GM18498 (cell line): ENCODE data around the gene LPCAT3.

Experiments
- ATAC-seq: cut with Tn5 transposase; IDR thresholded peaks from one replicate; pipeline ENCODE4 v1.9.1; 2021; ENCODE audit warnings: mild to moderate bottlenecking, moderate library complexity; ENCODE audit not compliant: unreplicated experiment

The LPCAT3 gene

GRCh38 chr12:6954316-6955107 is 63.8 kb downstream of the LPCAT3 start:
- no peak for ATAC-seq

GRCh38 chr12:6953442-6954315 is 64.6 kb downstream of the LPCAT3 start:
- peak; percentile 47 for ATAC-seq

DNA sequence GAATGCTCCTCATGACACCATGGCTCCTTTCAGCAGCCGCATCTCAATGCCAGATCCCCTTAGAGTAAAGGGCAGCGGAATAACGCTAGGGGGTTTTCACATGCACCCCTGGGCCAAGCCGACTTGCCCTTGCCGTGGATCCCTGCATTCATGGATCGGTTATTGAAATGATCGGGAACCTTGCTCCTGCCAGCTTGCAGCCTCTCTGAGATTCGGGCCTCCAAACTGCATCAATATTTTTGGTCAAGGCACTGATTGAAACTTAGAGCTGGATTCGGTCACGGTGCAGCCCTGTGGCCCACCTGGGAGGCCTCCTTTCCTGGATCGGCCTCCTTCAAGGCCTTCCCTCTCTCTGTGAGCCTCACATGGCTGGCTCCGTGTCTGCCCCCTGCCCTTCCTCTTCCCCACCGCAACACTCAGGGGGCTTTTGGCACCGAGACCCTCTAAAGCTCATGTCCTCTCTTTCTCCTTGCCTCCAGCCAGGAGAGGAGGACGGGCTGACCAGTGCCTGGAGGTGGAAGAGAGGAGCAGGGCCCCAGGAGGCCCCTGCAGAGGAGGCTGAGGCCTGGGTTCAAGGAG is 65.3 kb downstream of the LPCAT3 start:
- ATAC-seq, result no peak

GRCh38 chr12:6952121-6952862 is 66.0 kb downstream of the LPCAT3 start:
- ATAC-seq, result no peak

DNA sequence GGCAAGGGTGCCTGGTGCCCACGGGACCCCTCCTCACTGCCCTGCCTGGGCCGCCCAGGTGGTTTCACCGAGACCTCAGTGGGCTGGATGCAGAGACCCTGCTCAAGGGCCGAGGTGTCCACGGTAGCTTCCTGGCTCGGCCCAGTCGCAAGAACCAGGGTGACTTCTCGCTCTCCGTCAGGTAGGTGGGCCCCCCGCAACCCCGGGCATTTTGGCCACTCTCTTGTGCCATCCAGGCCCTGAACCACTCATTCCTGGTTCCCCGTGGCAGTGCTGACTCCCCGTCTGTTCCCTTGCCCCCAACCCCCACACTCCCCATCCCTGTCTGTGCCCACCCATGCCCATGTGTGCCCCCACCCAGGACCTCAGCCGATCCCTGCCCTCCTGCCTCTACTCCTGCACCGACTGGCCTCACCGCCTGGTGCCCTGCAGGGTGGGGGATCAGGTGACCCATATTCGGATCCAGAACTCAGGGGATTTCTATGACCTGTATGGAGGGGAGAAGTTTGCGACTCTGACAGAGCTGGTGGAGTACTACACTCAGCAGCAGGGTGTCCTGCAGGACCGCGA is 66.6 kb downstream of the LPCAT3 start:
- ATAC-seq, result no peak

DNA sequence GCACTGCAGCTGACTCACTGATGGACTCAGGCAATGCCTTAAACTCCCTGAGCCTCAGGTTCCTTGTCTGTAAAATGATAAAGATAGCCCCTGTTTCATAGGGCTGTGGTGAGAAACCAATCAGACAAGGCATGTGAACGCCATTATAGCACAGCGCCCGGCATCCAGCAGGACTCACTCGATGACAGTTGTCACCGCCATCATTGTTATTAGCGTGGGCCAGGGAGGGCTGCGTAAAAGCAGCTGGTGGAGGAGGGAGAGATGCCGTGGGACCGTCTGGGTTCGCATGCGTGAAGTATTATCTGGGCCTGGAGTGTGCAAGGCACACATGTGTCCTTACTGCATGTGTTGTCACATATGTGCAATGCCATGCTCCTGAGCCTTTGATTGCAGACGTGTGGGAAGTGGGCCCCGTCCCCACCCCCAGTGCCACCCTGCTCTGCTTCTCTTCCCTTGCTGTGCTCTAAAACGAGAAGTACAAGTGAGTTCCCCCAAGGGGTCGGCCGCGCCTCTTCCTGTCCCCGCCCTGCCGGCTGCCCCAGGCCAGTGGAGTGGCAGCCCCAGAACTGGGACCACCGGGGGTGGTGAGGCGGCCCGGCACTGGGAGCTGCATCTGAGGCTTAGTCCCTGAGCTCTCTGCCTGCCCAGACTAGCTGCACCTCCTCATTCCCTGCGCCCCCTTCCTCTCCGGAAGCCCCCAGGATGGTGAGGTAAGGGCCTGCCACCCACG is 67.3 kb downstream of the LPCAT3 start, which contains the start of gene PTPN6:
TSS of gene PTPN6 (plus strand) at position 546 of the 730 bp plus-strand sequence. CDS start at position 703, 157 bp downstream.
- peak; percentile 27 for ATAC-seq

- ATAC-seq, result no peak
Observed at GRCh38 chr12:6950401-6950801, 67.9 kb downstream of the LPCAT3 start.

- ATAC-seq, result no peak
Observed at GRCh38 chr12:6948873-6949594, 69.2 kb downstream of the LPCAT3 start.

GRCh38 chr12:6947615-6948014 is 70.7 kb downstream of the LPCAT3 start:
- no peak for ATAC-seq

DNA sequence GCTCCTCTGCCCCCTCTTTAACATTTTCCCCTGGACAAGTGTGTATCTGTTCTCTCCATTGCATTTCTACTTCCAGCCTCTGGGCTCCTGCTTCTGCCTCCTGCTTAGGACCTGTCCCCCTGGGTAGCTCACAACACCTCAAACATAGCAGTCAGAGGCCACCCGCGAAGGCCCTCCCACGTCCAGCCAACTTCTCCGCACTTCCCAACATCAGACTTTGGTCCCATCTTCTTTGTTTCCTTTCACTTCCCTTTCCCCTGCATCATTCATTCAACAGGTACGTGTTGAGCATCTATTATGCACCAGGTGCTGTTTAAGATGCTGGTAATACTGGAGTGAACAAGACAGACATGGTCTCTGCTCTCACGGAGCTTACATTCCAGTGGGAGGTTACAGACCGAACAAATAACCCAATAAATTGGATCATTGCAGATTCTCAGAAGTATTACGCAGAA is 71.3 kb downstream of the LPCAT3 start:
- no peak for ATAC-seq

- ATAC-seq, result no peak
Observed at GRCh38 chr12:6946033-6946919, 72.0 kb downstream of the LPCAT3 start.

GRCh38 chr12:6945613-6946012 is 72.7 kb downstream of the LPCAT3 start:
- no peak for ATAC-seq

DNA sequence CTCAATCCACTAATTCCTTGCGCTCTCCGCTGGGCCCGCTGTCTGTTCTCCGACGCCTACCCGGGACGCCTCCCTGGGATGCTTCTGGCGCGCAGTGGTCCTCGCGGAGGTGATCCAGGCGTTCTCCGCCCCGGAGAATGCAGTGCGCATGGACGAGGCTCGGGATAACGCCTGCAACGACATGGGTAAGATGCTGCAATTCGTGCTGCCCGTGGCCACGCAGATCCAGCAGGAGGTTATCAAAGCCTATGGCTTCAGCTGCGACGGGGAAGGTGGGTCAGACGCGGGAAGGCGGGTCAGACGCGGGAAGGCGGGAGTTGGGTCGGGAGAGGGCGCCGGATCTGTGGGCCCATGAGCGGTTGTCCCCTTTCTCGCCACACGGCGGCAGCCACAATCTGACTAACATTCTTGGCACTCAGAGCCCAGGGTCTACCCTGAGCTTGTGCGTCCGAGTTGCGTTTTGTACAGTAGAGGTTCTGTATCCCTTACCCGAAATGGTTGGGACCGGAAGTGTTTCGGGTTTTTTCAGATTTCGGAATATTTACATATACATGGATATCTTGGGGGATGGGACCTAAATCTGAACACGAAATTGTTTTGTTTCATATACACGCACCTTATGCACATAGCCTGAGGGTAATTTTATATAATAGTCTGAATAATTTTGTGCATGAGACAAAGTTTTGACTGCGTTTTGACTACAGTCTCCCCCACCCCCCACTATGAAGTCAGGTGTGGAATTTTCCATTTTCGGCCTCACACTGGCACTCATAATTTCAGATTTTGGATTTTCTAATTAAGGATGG is 73.7 kb downstream of the LPCAT3 start:
- peak; percentile 46 for ATAC-seq

- ATAC-seq, result peak; percentile 41
Observed at GRCh38 chr12:6943722-6944380, 74.4 kb downstream of the LPCAT3 start, which contains the start of the genes C12orf57 and RNU7-1. Gene C12orf57 (plus strand): TSS chr12:6944022. CDS start chr12:6944122, 100 bp downstream. Gene RNU7-1 (plus strand): TSS chr12:6943816.

DNA sequence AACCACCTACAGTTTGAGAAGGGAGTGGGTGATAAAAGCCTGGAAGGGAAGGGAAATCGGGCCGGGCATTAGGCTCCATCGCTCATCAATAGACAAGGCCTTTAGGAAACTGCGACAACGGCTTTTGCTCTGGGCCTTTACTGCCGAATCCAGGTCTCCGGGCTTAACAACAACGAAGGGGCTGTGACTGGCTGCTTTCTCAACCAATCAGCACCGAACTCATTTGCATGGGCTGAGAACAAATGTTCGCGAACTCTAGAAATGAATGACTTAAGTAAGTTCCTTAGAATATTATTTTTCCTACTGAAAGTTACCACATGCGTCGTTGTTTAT is 74.9 kb downstream of the LPCAT3 start:
- peak; percentile 29 for ATAC-seq

GRCh38 chr12:6942331-6942665 is 76.0 kb downstream of the LPCAT3 start:
- ATAC-seq, result no peak

- ATAC-seq, result no peak
Observed at GRCh38 chr12:6941782-6942181, 76.5 kb downstream of the LPCAT3 start.
